ENCODE data around the gene KLHL22.

- peak in 1 of 4 experiments; percentile 21 for TF ChIP-seq CTCF (IDR thresholded peaks at IDR 0.05)
- TF ChIP-seq POLR2A (IDR thresholded peaks at IDR 0.05), result no peak
Observed at GRCh38 chr22:20438678-20439492, 56.7 kb downstream of the KLHL22 start.

Data from uterus (tissue), 2 donors.